Measurements from ENCODE around the gene SERF2. TPM values are rescaled to one million over a fixed set of nuclear protein-coding genes. Genes with fewer than 3 reads are reported as not detected.

SERF2 gene
- 228 and 384 TPM in 2 replicates for total RNA-seq

DNA sequence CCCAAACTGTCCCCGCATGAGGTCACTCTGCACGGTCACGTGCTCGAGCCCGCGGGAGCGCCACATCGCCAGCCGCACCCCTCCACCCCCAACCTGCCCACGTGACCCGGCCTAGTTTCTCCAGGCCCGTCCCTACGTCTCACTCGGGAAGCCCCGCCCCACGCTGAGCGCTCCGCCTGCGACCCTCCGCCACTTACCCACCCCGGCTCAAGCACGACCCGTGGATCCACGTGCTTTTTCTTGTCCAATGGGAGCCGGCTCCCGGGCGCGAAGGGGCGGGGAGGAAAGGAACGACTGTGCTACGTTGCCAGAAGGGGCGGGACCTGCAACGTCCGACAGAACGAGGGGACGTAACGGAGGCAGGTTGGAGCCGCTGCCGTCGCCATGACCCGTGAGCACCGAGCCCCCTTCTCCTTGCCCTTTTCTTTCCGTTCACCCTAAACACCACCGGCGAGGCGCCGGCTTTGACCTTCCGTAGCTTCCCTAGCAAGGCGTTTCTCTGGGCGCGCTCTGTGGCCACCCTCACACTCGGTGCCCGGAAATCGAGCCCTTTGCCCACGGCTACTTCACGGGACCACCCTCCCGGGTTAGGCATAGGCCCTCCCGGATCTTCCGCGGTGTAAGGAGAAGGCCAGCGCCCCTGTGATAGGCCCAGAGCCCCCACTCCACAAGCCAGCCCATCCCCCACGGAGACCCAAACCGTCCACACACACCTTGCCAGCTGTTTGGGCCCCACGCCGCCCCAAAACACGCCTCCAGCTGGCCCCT, at the start of gene SERF2:
TSS of gene SERF2 (plus strand) at position 328 of the 768 bp plus-strand sequence. CDS start at position 385, 57 bp downstream.
- peak; percentile 98 to 100 for DNase-seq (ENCODE audit: low read depth in 2 of 2)

- peak; percentile 78 to 96 for DNase-seq (ENCODE audit: low read depth in 2 of 2)
These were observed 45.7 kb upstream of the SERF2 start, which contains the start of gene PDIA3 for GRCh38 chr15:43746245-43746902. Gene PDIA3 (plus strand): TSS chr15:43746438. CDS start chr15:43746540, 102 bp downstream.

GRCh38 chr15:43746903-43747309, 45.2 kb upstream of the SERF2 start:
- peak in 1 of 2 donors; percentile 60 for DNase-seq (ENCODE audit: low read depth in 2 of 2)

GRCh38 chr15:43748376-43748775, 43.7 kb upstream of the SERF2 start:
- peak in 1 of 2 donors; percentile 15 for DNase-seq (ENCODE audit: low read depth in 2 of 2)

DNA sequence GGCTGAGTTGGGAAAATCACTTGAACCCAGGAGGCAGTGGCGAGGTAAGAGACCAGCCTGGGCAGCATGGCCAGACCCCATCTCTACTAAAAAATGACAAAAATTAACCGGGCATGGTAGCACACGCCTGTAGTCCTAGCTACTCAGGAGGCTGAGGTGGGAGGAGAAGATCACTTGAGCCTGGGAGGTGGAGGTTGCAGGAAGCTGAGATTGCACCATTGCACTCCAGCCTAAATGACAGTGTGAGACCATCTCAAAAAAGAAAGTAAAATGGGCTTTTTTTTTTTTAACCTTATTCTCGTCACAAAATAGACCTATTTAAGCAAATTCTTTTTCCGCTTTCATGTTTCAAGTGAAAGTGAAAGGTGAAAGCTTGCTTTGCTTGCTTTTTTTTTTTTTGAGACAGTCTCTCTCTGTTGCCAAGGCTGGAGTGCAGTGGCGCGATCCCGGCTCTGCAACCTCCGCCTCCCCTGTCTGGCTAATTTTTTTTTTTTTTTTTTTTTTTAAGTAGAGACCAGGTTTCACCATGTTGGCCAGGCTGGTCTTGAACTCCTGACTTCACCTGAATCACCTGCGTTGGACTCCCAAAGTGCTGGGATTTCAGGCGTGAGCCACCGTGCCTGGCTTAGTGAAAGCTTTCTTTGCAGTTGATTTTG, 42.3 kb upstream of the SERF2 start:
- DNase-seq (ENCODE audit: low read depth in 2 of 2): peak in 1 of 2 donors; percentile 29

DNA sequence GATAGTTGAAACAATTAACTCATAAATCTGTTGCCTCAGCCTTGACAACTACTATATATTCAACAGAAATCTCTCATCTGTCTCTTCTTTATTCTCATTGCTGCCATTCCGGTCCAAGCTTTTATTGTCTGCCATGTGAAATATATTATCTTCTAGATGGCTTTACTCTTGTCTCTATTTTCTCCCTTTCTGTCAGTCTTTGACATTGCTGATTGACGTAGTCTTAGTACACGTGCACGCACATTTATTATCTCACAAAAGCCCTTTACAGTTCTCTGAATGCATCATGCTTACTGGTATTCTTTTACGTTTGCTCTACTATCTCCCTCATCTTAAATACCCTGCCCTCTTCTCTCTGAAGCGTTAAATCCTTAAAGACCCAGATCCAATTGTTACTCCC, 40.2 kb upstream of the SERF2 start:
- DNase-seq (ENCODE audit: low read depth in 2 of 2): no peak

DNA sequence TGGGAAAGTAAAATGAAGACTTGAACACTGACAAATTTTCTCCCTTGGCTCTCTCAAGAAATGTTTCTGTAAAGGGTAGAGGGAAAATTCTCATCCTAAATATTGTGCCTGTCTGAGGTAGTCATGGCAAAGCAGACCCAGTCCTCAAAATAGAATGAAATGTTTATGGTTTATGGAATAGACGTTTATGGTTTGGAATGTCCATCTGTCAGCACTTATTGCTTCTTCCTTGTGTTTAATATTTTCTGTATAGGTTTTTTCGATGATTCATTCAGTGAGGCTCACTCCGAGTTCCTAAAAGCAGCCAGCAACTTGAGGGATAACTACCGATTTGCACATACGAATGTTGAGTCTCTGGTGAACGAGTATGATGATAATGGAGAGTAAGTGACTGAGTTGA, 29.3 kb upstream of the SERF2 start:
- DNase-seq (ENCODE audit: low read depth in 2 of 2): no peak

DNA sequence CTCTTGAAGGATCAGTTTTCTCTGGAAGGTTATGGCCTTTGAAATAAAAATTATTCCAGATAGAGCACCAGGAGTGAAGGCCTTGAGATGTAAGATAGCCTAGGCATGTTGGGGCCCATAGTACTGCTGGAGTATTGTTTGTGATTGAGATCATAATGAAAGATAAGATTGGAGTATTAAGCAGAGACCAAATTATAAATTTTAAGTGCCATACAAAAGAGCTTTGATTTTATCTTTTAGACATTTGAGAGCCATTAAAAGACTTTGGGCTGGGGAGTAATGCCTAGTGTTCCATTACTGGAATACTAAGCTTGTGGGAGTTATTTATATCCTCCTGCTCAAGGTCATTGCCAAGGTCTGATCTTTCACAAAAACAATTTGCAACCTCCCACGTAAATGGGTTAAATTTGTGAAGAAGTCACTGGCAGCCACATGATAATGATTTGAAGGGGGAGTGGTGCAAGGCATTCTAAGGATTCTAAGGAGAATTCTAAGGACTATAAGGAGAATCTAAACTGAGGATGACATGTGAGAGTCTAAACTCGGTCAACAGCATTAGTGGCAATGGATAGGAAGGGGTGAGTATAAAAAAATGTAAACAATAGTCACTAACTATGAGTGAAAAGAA, 28.2 kb upstream of the SERF2 start:
- no peak for DNase-seq (ENCODE audit: low read depth in 2 of 2)

DNA sequence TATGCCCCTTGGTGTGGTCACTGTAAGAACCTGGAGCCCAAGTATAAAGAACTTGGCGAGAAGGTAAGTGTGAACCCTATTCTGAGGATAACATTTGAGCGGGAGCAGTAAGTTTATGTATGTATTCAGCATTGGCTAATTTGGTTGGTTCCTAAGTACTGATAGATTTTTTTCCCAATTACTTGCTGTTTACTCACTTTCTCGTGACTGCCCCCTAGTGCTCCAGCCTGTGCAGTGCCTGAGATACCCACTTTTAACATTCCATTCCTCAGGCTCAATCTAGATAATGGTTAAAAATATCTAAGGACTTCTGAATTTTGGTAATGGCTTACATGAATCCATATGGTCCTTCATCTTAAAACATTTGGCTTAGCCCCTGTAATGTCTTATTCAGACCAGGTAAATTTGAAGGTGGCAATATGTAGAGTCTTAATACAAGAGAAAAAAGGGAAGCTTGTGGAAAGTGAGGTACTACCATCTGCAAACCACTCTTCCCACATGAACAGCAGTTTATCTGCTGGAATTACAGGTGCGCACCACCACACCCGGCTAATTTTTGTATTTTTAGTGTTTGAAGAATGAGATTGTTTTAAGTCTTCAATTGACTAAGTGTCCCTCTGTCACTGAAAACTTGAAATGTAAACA, 22.4 kb upstream of the SERF2 start:
- peak in 1 of 2 donors; percentile 63 for DNase-seq (ENCODE audit: low read depth in 2 of 2)

DNA sequence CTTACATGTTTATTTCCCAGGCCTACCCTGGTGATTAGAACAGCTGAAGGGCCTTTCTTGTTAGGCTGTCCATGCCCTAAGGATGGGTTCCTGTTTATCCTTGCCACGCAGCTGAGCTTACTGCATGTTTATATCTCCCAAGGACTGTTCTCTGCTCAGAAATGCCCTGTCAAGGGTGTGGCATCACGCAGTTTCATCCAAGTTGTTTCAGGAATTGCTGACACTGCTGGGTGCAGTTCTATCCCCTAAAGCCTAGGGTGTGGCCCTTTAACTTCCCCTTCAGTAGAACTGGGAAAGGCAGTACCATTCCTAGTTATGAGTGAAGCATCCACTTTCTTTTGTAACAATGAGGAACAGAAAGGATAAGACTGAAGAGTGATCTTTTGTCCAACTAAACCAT, 20.3 kb upstream of the SERF2 start:
- no peak for DNase-seq (ENCODE audit: low read depth in 2 of 2)

GRCh38 chr15:43772624-43773023, 19.5 kb upstream of the SERF2 start:
- DNase-seq (ENCODE audit: low read depth in 2 of 2): no peak

GRCh38 chr15:43774062-43774461, 18.1 kb upstream of the SERF2 start:
- DNase-seq (ENCODE audit: low read depth in 2 of 2): no peak

DNA sequence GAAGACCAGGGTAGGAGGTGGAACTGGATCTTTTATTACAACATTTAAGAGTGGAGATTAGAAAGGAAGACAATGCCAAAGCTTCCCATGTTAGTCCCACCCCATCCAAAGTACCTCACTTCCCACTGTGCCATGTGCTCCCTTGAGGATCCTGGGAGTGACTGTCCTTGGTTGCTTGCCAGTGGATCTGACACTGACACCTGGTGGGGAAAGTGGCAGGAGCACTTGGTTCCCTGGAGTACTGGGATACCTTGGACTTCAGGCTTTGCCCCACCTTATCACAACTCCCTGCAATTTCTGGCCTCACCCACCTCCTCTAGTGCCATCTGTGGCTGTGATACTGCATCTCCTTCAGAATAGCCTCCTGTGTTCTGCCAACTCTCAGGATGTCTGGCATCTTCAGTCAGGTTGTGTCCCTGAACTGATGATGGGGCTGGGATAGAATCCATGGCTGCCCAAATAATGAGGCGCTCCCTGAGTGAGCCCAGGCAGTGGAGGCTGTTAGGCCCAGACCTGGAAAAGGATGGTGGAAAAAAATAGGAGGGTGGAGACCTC, 16.6 kb upstream of the SERF2 start:
- peak in 1 of 2 donors; percentile 65 for DNase-seq (ENCODE audit: low read depth in 2 of 2)

DNA sequence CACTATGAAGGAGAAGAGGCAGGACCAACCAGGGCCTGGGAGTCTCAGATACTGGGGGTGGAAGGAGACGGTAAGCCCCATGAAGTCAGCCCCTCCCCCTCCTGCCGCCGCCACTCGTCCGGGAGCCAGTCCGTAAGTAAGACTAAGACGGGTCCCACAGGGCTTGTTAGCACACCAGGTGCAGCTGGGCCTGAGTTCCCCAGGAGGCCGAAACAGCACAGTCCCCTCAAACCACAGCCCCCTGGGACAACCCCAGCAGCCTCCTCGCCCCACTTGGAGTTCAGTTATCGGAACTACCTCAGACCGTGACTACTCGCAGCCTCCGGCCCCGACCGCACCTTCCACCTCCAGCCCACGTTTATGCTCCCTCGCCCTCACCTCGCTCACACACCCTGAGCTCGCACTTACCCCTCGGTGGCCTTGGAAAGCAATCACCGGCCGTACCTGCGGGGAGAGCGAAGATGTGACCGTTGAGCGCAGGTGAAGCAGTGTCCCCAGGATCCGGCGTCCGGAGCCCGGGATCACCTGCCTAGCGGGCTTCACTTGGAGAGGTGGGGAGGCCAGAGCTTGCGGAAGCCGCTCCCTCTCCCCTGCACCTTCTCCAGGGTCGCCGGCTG, 15.9 kb upstream of the SERF2 start:
- DNase-seq (ENCODE audit: low read depth in 2 of 2): peak in 1 of 2 donors; percentile 17

DNA sequence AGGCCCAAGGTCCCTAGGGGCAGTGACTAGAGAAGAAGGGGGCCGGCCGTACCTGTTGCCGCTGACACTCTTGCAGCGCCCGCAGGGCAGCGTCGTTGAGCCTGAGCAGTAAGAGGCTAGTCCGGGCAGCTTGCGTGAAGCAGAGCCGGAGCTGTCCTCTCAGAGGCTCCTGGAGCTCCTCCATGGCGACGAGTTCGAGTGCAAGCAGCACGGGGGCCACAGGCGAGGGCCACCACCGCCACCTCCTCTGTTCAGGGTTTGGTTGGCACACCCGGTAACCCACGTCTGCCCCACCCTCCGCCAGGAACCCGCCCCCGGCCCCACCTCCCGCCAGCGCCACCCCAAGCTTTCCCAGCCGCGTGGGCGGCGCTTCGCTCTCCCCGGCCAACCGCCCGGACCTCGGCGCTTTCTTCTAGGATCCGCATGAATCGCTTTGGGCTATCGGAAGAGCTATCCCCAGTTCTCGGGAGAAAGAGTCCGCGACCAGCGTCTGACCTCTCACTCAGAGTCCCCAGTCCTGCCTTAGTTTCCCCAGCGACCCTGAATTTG, 15.3 kb upstream of the SERF2 start, which contains the start of gene ELL3:
TSS of gene ELL3 (minus strand) at position 249 of the 549 bp plus-strand sequence. CDS start at position 184, 65 bp downstream.
- DNase-seq (ENCODE audit: low read depth in 2 of 2): peak in 1 of 2 donors; percentile 74

GRCh38 chr15:43777267-43777914, 14.7 kb upstream of the SERF2 start:
- DNase-seq (ENCODE audit: low read depth in 2 of 2): peak; percentile 60 to 77

DNA sequence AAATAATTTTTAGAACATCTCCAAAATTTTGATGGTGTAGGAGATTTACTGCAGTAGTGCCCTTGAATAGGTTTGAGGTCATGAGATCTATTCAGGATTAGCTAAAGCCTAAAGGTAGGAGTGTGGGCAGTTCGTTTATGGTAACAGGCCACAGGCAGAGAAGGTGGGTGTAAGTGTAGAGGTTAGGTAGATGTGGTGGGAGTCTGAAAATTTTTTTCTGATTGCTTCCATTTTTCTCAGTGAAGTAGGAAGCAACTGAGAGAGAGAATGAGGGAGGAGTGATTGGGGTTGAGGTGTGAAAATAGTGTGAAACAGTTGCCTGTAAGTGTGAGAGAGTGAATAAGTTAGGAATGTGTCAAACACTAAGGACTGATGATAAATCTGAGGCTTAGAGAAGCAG, 13.1 kb upstream of the SERF2 start:
- DNase-seq (ENCODE audit: low read depth in 2 of 2): no peak

- DNase-seq (ENCODE audit: low read depth in 2 of 2): no peak
These were observed 2.7 kb upstream of the SERF2 start for GRCh38 chr15:43789409-43789808.

- DNase-seq (ENCODE audit: low read depth in 2 of 2): peak in 1 of 2 donors; percentile 48
These were observed 799 bp downstream of the SERF2 start for GRCh38 chr15:43792761-43793476.
